Spleen (tissue), 11 donors: ENCODE results near the gene LRP1-AS. TPM values are rescaled to one million over a fixed set of nuclear protein-coding genes. Genes with fewer than 3 reads are reported as not detected.

Experiments used
- DNase-seq: peaks from one replicate; pipeline ENCODE4 v3.0.0-alpha.2; 2020
- H3K27ac ChIP-seq, 8 donors: fragments of 200-600 bp; sonication (generic) in 7 of 8; 1 replicate in 4 of 8; 2 replicates in 4 of 8; pipeline versions ENCODE4 v1.5.0 to v1.8.0; 2016 to 2021; ENCODE audit warnings: inconsistent platforms in 4 of 8, mild to moderate bottlenecking in 4 of 8, moderate library complexity in 1 of 8
- H3K27me3 ChIP-seq, 7 donors: fragments of 200-600 bp; sonication (generic) in 6 of 7; replicated peaks in 1 of 7; 1 replicate in 4 of 7; 2 replicates in 3 of 7; pipeline versions ENCODE4 v1.5.0 to v1.8.0; 2016 to 2021; ENCODE audit warnings: inconsistent platforms in 3 of 7, mild to moderate bottlenecking in 1 of 7
- H3K36me3 ChIP-seq, 6 donors: fragments of 200-600 bp; sonication (generic) in 5 of 6; 1 replicate in 4 of 6; 2 replicates in 2 of 6; pipeline versions ENCODE4 v1.5.0 to v1.8.0; 2016 to 2021; ENCODE audit warnings: inconsistent platforms in 2 of 6
- H3K4me1 ChIP-seq, 6 donors: fragments of 200-600 bp; sonication (generic) in 5 of 6; 1 replicate in 3 of 6; 2 replicates in 3 of 6; pipeline versions ENCODE4 v1.5.0 to v1.8.0; 2016 to 2021; ENCODE audit warnings: inconsistent platforms in 3 of 6
- H3K4me3 ChIP-seq, 8 donors: fragments of 200-600 bp; sonication (generic) in 7 of 8; 1 replicate in 4 of 8; 2 replicates in 4 of 8; pipeline versions ENCODE4 v1.5.0 to v1.8.0; 2016 to 2021; ENCODE audit warnings: inconsistent platforms in 4 of 8, mild to moderate bottlenecking in 4 of 8, moderate library complexity in 2 of 8
- H3K9me3 ChIP-seq, 8 donors: fragments of 200-600 bp; sonication (generic) in 7 of 8; 1 replicate in 4 of 8; 2 replicates in 4 of 8; pipeline versions ENCODE4 v1.5.0 to v1.8.0; 2016 to 2021; ENCODE audit warnings: inconsistent platforms in 4 of 8
- POLR2A ChIP-seq, 3 donors: fragments of 450-650 bp; IDR thresholded peaks; one replicate each; pipeline ENCODE4 v1.5.1; 2017; ENCODE audit warnings: antibody characterized with exemption in 3 of 3, mild to moderate bottlenecking in 1 of 3
- POLR2AphosphoS5 ChIP-seq, 3 donors: sonication (generic); formaldehyde crosslinking; IDR thresholded peaks; one replicate each; pipeline ENCODE4 v1.5.1; 2017; ENCODE audit warnings: antibody characterized with exemption in 3 of 3
- WGBS, 5 donors: extraction: QIAGEN DNeasy Blood & Tissue Kit in 3 of 5; methylation state at CpG; one replicate each; pipeline versions ENCODE4 v1.1.5 to v1.1.7; 2013 to 2018; 5-methylcytosine and 5-hydroxymethylcytosine counted together
- intact Hi-C: fragments of 100-400 bp; cut with DNase I; formaldehyde crosslinking; loops from one replicate; pipeline ENCODE4 v1.15.0; 2023; ENCODE audit warnings: low total_unique reads
- polyA plus RNA-seq, 3 donors: library from polyadenylated mRNA; stranded (reverse); fragments of 200-250 nt; gene quantifications; one replicate each; pipeline ENCODE4 v1.2.1, GENCODE V29; 2013
- total RNA-seq, 7 donors: library from RNA; depleted of rRNA in 3 of 7; stranded (reverse); fragments of >200 nt in 3 of 7; fragmentation: NEBNext Ultra II Directional in 4 of 7; extraction: Animal tissue kit (Norgen Biotek cat#: 25700) in 4 of 7; gene quantifications; one replicate each; pipeline versions ENCODE4 v1.1.0 to v1.2.1, GENCODE V29; 2016 to 2021
- TF ChIP-seq, protein P1 (sequence below), 11 experiments: fragments of 200-600 bp in 7 of 11; fragments of 450-650 bp in 4 of 11; sonication (generic) in 4 of 11; IDR thresholded peaks in 8 of 11; conservative IDR thresholded peaks in 3 of 11; 1 replicate in 7 of 11; 2 replicates in 4 of 11; pipeline versions ENCODE4 v1.4.0 to v1.8.0; 2016 to 2021; ENCODE audit warnings: antibody characterized with exemption in 11 of 11, inconsistent platforms in 4 of 11, mild to moderate bottlenecking in 1 of 11
- donor health status: healthy with polysubstance abuse.
- donor health status: DM: no; HTN: no; CAD: no; lungs with moderate emphysema.
- donor health status: DM: no; HTN: no; CAD: no.
- donor health status: Bipolar disorder and iron deficiency.
- donor health status: healthy.
- donor health status: DM: no; HTN: no; CAD: no.
- donor health status: DM: yes; HTN: yes; CAD: no.

Gene LRP1-AS
- total and polyA plus RNA-seq, 10 donors, result not detected

DNA sequence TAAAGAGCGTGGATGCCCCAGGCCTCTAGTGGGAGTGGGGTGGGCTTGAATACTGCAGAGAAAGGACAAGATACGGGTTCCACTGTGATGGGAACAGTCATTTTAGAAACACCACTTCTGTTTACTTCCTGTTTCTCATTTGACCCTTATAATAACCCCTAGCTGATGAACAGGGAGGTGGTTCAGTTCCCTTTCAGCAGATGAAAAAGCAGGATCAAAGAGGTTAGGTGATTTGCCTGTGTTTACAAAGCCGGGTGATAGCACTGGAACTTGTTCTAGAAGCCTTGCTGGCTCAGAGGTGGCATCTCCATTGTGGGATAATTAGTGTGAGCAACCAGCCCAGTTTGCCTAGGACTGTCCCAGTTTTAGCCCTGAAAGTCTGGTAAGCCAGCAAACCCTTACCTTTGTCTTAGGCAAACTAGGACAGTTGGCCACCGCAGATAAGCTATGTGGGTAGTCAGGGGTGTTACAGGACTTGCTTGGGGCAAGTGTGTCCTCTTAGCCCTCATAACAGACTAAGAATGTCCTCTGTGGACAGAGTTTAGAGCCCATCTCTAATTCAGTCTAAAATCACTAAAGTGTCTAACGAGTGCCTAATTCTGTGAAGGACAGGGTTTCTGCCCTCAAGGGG, 7.5 kb upstream of the LRP1-AS start:
- Histone ChIP-seq H3K4me1 (peaks cover 9 to 100% (median 63%) of the 10 kb centered on the region in 6 donors), H3K27me3 (peaks cover 0 to 14% (median 0%) of the 10 kb centered on the region in 7 donors), H3K9me3 (no peaks in the 10 kb centered on the region), H3K36me3 (peaks cover 0 to 59% (median 0%) of the 10 kb centered on the region in 6 donors), H3K4me3 (no peak overlapping the region), H3K27ac (peak overlapping the region in 3 of 8 donors; percentile 76 to 81 (median 76))
- WGBS, 5 donors, result 70 to 79% (median 76%) methylated on average over 5 of the region's 5 CpGs
- no peak for DNase-seq
- no peak for TF ChIP-seq POLR2AphosphoS5 (IDR thresholded peaks at IDR 0.05)
- TF ChIP-seq, protein P1, sequence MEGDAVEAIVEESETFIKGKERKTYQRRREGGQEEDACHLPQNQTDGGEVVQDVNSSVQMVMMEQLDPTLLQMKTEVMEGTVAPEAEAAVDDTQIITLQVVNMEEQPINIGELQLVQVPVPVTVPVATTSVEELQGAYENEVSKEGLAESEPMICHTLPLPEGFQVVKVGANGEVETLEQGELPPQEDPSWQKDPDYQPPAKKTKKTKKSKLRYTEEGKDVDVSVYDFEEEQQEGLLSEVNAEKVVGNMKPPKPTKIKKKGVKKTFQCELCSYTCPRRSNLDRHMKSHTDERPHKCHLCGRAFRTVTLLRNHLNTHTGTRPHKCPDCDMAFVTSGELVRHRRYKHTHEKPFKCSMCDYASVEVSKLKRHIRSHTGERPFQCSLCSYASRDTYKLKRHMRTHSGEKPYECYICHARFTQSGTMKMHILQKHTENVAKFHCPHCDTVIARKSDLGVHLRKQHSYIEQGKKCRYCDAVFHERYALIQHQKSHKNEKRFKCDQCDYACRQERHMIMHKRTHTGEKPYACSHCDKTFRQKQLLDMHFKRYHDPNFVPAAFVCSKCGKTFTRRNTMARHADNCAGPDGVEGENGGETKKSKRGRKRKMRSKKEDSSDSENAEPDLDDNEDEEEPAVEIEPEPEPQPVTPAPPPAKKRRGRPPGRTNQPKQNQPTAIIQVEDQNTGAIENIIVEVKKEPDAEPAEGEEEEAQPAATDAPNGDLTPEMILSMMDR (IDR thresholded peaks at IDR 0.05 in 8 of 11, conservative IDR thresholded peaks at IDR 0.05 in 3 of 11), result no peak
- no peak for TF ChIP-seq POLR2A (IDR thresholded peaks at IDR 0.05)
- intact Hi-C loops, result no loop called here

DNA sequence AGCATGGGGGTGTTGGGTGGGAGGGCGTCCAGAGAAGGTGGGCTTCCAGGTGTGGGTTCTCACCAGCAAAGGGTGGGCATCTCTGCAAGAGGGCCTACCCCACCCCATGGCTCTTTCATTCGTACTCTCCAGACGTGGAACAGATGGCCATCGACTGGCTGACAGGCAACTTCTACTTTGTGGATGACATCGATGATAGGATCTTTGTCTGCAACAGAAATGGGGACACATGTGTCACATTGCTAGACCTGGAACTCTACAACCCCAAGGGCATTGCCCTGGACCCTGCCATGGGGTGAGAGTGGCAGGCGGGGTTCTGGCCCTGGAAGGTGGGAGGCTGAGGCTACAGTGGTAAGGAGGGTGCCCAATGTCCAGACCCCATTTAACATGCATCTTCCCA, 6.7 kb upstream of the LRP1-AS start:
- Histone ChIP-seq H3K9me3 (no peaks in the 10 kb centered on the region), H3K4me3 (no peak overlapping the region), H3K4me1 (peaks cover 18 to 100% (median 70%) of the 10 kb centered on the region in 6 donors), H3K36me3 (peaks cover 0 to 51% (median 0%) of the 10 kb centered on the region in 6 donors), H3K27ac (peak overlapping the region in 3 of 8 donors; percentile 76 to 81 (median 76)), H3K27me3 (peaks cover 0 to 14% (median 0%) of the 10 kb centered on the region in 7 donors)
- DNase-seq, result no peak
- TF ChIP-seq POLR2AphosphoS5 (IDR thresholded peaks at IDR 0.05), result no peak
- TF ChIP-seq, protein P1 (IDR thresholded peaks at IDR 0.05 in 8 of 11, conservative IDR thresholded peaks at IDR 0.05 in 3 of 11), result no peak
- no peak for TF ChIP-seq POLR2A (IDR thresholded peaks at IDR 0.05)
- 84 to 97% (median 89%) methylated on average over 6 of the region's 6 CpGs for WGBS, 5 donors
- intact Hi-C loops, result no loop called here

DNA sequence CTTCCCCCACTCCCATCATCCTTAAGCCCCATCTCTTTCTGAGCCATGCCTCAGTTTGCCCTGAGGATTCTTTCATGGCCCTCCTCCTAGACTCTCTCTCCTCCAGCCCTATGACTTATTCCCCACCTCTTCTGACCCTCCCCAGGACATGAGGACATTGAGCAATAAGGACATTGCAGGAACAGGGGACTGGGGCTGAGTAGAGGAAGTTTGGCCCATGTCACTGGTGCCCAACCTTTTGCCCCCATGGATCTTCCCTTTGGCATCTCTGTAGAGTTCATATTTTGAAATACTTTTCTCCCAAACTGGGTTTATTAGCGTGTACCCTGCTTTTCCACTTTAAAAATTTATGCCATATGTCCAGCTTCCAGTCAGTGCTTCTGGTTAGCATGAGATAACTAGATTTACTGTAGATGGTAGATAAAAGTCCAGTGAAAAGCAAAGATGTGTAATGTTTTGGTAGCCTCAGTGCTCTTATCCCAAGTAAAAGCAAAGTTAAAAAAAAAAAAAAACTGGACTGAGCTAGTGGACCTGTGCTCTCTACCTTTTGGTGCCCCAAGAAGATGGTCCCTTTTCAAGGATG, 6.1 kb upstream of the LRP1-AS start:
- DNase-seq, result no peak
- H3K27me3 ChIP-seq, result peaks cover 0 to 14% (median 0%) of the 10 kb centered on the region in 7 donors
- no peaks in the 10 kb centered on the region for H3K9me3 ChIP-seq
- peak overlapping the region in 4 of 8 donors; percentile 58 to 81 (median 76) for H3K27ac ChIP-seq
- WGBS, 5 donors, result 45 to 97% (median 62%) methylated on average over 1 of the region's 1 CpG
- intact Hi-C loops, result no loop called here
- H3K4me1 ChIP-seq, result peaks cover 19 to 100% (median 70%) of the 10 kb centered on the region in 6 donors
- peaks cover 0 to 45% (median 0%) of the 10 kb centered on the region in 6 donors for H3K36me3 ChIP-seq
- H3K4me3 ChIP-seq, result no peak overlapping the region
- TF ChIP-seq POLR2AphosphoS5 (IDR thresholded peaks at IDR 0.05) (peak in 1 of 3 donors; percentile 57), POLR2A (IDR thresholded peaks at IDR 0.05) (no peak)
- TF ChIP-seq, protein P1 (IDR thresholded peaks at IDR 0.05 in 8 of 11, conservative IDR thresholded peaks at IDR 0.05 in 3 of 11), result no peak

DNA sequence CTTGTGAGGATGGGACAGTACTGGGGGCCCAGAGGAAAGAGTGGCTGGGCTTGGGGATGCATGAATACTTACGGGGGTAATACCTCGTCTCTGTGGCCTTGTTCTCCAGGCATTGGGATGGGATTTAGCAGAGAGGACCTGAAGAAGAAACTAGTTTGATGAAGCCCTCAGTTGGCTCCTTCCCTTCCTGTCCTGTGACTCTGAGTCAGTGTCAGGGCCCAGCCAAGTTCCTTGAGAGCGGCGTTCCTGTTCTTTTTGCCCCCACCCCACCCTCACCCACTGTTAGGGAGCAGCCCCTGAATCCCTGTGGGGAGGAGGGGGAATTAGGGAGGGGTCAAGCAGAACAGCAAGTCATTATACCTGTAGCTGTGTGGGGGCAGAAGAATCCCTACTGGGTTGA, 5.2 kb upstream of the LRP1-AS start:
- 60 to 87% (median 72%) methylated on average over 2 to 4 of the region's 4 CpGs for WGBS, 5 donors
- DNase-seq, result no peak
- TF ChIP-seq POLR2AphosphoS5 (IDR thresholded peaks at IDR 0.05) (no peak), POLR2A (IDR thresholded peaks at IDR 0.05) (no peak)
- TF ChIP-seq, protein P1 (IDR thresholded peaks at IDR 0.05 in 8 of 11, conservative IDR thresholded peaks at IDR 0.05 in 3 of 11), result no peak
- intact Hi-C loops, result no loop called here
- Histone ChIP-seq H3K27ac (peak overlapping the region in 6 of 8 donors; percentile 21 to 81 (median 67)), H3K27me3 (peaks cover 0 to 14% (median 0%) of the 10 kb centered on the region in 7 donors), H3K4me1 (peaks cover 25 to 100% (median 70%) of the 10 kb centered on the region in 6 donors), H3K36me3 (peaks cover 0 to 42% (median 0%) of the 10 kb centered on the region in 6 donors), H3K9me3 (no peaks in the 10 kb centered on the region), H3K4me3 (no peak overlapping the region)
